Breast epithelium (tissue), 3 donors: ENCODE data around the gene ACP7.

Experiments
- POLR2A ChIP-seq: fragments of 450-650 bp; IDR thresholded peaks from one replicate; pipeline ENCODE4 v1.6.1; 2016; ENCODE audit warnings: antibody characterized with exemption, mild to moderate bottlenecking, moderate library complexity
- POLR2AphosphoS5 ChIP-seq, 3 donors: sonication (generic); formaldehyde crosslinking; IDR thresholded peaks; one replicate each; pipeline ENCODE4 v1.6.1; 2017; ENCODE audit warnings: antibody characterized with exemption in 3 of 3

DNA sequence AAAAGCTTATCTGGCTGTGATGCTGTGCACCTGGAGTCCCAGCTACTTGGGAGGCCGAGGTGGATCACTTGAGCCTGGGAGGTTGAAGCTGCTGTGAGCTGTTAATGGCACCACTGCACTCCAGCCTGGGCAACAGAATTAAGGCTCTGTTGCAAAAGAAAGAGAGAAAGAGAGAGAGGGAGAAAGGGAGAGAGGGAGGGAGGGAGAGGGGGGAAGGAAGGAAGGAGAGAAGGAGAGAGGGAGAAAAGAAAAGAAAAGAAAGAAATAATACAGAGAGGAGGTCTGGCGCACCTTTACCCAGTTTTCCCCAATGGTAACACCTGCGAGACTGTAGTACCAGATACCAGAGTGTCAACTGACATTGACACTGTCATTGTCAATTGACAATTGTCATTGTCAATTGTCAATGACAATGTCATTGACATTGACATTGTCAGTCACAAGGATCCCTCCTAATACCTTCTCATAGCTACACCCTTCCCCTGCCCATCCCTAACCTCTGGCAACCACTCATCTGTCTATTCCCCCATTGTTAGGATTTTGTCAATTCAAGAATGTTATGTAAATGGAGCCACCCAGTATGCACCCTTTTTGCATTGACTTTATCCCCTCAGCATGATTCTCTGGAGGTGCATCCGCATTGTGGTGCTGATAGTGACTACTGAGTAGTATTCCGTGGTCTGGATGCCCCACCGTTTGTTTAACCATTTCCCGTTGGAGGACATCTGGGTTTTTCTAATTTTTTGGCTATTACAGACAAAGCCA is 62.7 kb downstream of the ACP7 start:
- TF ChIP-seq POLR2AphosphoS5 (IDR thresholded peaks at IDR 0.05), result no peak
- TF ChIP-seq POLR2A, result no peak
